Neural cell (in vitro differentiated cells): Measurements from ENCODE around the gene SUCLG2.

Experiments used
- CTCF ChIP-seq: fragments of 450-650 bp; IDR thresholded peaks from 2 replicates; pipeline ENCODE4 v1.5.1; 2014; ENCODE audit warnings: antibody characterized with exemption, mild to moderate bottlenecking, moderate library complexity; ENCODE audit not compliant: poor library complexity, severe bottlenecking
- EP300 ChIP-seq: fragments of 450-650 bp; conservative IDR thresholded peaks from 2 replicates; pipeline ENCODE4 v1.6.1; 2014; ENCODE audit warnings: antibody characterized with exemption, mild to moderate bottlenecking, moderate library complexity; ENCODE audit not compliant: poor library complexity, severe bottlenecking
- EZH2 ChIP-seq: fragments of 200-600, 300-800 bp; shearing (Covaris generic), sonication (generic); IDR thresholded peaks from 2 replicates; pipeline ENCODE4 v1.6.1; 2014; ENCODE audit warnings: antibody characterized with exemption, low read length, borderline replicate concordance, mild to moderate bottlenecking; ENCODE audit not compliant: insufficient read depth, poor library complexity, severe bottlenecking
- MXI1 ChIP-seq: fragments of 450-650 bp; conservative IDR thresholded peaks from 2 replicates; pipeline ENCODE4 v1.6.1; 2014; ENCODE audit warnings: antibody characterized with exemption, mild to moderate bottlenecking; ENCODE audit not compliant: poor library complexity, severe bottlenecking
- POLR2AphosphoS5 ChIP-seq: IDR thresholded peaks from 2 replicates; pipeline ENCODE4 v1.6.1; 2012
- RAD21 ChIP-seq: fragments of 450-650 bp; conservative IDR thresholded peaks from 2 replicates; pipeline ENCODE4 v1.6.1; 2014; ENCODE audit warnings: antibody characterized with exemption, mild to moderate bottlenecking, moderate library complexity
- REST ChIP-seq: IDR thresholded peaks from 2 replicates; pipeline ENCODE4 v1.6.1; 2012; ENCODE audit warnings: borderline replicate concordance
- SMC3 ChIP-seq: fragments of 450-650 bp; conservative IDR thresholded peaks from 2 replicates; pipeline ENCODE4 v1.6.1; 2014; ENCODE audit warnings: antibody characterized with exemption, mild to moderate bottlenecking, moderate library complexity; ENCODE audit not compliant: poor library complexity
- TAF1 ChIP-seq: IDR thresholded peaks from 2 replicates; pipeline ENCODE4 v1.6.1; 2012; ENCODE audit warnings: low read depth

- TF ChIP-seq EZH2 = no peak
- TF ChIP-seq CTCF = no peak
- TF ChIP-seq POLR2AphosphoS5 = no peak
- no peak for TF ChIP-seq REST
- no peak for TF ChIP-seq TAF1
- no peak for TF ChIP-seq EP300
- no peak for TF ChIP-seq RAD21
- TF ChIP-seq MXI1 = no peak
- TF ChIP-seq SMC3 = no peak
Observed at GRCh38 chr3:67470207-67470606, 184.2 kb downstream of the SUCLG2 start.
